HL-60 (cell line): ENCODE measurements around the gene USP24.

Experiments used
- CTCF ChIP-seq: IDR thresholded peaks from one replicate; pipeline ENCODE4 v1.5.1; 2011; ENCODE audit warnings: low read length, control low read depth, inconsistent platforms; ENCODE audit not compliant: insufficient read depth
- GABPA ChIP-seq: IDR thresholded peaks from 2 replicates; pipeline ENCODE4 v1.6.1; 2012; ENCODE audit warnings: low read depth
- POLR2AphosphoS5 ChIP-seq: IDR thresholded peaks from 2 replicates; pipeline ENCODE4 v1.6.1; 2012; ENCODE audit warnings: low read depth
- REST ChIP-seq: IDR thresholded peaks from 2 replicates; pipeline ENCODE4 v1.6.1; 2012; ENCODE audit warnings: low read depth; ENCODE audit not compliant: insufficient replicate concordance
- SPI1 ChIP-seq: IDR thresholded peaks from 2 replicates; pipeline ENCODE4 v1.6.1; 2012; ENCODE audit warnings: low read depth, mild to moderate bottlenecking, borderline replicate concordance

- no peak for TF ChIP-seq CTCF
- no peak for TF ChIP-seq REST
- TF ChIP-seq POLR2AphosphoS5, result no peak
- TF ChIP-seq GABPA, result no peak
- no peak for TF ChIP-seq SPI1
Measured at GRCh38 chr1:55181666-55182065, 33.5 kb downstream of the USP24 start.
